Dedifferentiated amniotic fluid mesenchymal stem cell (primary cell): ENCODE measurements around the gene USP34.
"Not testable (repeated sequence)": the region's sequence is repeated elsewhere in the genome, so short reads cannot be mapped to it uniquely, and the experiment has no call there.

ENCODE experiments used
- DNase-seq: peaks from one replicate; pipeline ENCODE4 v3.0.0-alpha.2; 2016; ENCODE audit errors: extremely low spot score

The USP34 gene

DNA sequence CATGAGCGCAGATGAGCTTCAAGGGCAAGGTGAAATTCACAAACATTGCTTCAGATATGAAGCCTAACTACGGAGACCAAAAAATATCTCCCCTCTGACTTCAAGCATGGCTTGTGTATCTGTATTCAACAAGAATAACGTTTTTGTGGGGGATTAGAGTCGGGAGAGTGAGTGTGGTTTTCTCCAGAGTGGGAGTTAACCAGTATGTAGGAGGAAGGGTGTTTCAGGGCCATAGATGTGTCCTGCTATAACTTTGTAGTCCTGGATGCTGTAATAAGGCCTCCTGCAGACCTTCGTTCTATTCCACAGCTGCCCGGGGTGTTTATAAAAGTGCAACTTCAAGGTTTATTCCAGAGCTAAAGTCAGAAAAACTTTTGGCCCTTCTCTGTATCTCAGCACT, 321.8 kb downstream of the USP34 start:
- DNase-seq = no peak

DNA sequence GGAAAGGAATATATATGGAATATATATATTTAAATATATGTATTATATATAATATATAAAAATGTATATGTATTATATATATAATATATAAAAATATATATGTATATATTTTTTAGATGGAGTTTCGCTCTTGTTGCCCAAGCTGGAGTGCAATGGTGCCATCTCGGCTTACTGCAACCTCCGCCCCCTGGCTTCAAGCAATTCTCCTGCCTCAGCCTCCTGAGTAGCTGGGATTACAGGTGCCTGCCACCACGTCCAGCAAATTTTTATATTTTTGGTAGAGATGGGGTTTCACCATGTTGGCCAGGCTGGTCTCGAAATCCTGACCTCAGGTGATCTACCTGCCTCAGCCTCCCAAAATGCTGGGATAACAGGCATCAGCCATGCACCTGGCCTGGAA, 322.8 kb downstream of the USP34 start:
- DNase-seq = not testable (repeated sequence)

DNA sequence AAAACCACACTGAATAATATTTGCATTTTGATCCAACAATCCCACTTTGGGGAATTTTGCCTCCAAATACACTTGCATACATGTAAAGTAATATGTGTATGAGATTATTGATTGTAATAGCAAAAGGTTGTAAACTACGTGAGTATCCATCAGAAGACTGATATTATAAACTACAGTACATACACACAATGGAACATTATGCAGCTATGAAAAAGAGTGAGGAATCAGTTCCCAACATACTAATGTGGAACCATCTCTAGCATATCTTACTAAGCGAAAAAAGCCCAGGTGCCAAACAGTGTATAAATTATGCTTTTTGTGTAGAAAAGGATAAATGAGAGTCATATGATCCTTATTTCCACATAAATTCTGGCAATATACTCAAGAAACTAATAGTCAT, 324.9 kb downstream of the USP34 start:
- no peak for DNase-seq

DNA sequence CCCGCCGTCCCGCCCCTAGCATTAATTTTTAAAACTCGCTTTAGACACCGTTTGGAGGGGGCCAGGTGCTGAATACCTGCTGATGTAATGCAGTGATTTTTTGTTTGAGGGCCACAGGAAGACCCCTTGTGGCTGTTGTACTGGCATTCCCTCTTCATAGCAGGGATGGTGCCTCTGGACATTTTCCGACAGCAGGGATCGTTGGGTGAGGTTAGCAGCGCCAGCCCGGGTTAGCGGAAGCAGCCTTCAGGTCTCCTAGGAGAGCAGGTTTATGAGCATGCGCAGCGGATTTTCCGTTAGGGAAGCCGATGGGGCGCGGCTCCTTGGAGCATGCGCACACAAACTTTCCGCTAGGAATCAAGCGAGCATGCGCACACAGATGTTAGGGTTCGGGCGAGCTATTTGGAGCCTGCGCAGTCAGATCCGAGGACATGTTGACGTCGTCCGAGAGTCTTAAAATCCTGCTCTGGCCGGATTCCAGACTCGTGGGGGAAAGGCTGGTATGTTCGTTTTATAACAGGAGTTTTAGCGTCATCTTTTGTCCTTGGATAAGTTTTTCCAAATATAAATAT, 326.1 kb downstream of the USP34 start:
- peak; percentile 97 for DNase-seq

DNA sequence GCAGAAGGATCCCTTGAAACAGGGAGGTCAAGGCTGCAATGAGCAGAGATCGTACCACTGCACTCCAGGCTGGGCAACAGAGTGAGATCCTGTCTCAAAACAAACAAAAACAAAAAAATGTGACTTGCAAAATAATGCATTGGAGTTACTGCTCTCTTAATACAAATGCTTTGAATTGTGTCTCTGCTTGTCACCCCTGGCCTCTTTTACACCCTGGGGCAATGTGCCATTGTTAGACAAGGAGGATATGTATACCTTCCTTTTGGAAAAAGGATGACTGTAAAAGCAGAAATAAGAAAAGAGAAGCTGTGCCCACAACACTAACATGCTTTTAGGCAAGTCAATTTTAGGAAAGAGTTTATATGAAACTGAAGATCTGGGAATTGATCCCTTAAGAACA, 329.7 kb downstream of the USP34 start:
- no peak for DNase-seq

DNA sequence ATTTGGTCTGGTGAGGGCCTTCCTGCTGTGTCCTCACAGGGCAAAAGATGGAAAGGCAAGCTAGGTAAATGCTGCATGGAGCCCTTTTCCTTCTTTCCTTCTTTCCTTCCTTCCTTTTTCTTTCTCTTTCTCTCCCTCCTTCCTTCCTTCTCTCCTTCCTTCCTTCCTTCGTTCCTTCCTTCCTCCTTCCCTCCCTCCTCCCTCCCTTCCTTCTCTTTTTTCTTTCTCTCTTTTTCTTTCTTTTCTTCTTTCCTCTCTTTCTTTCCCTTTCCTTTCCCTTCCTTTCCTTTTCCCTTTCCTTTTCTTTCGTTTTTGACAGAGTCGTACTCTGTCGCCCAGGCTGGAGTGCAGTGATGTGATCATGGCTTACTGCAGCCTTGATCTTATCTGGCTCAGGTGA, 332.0 kb downstream of the USP34 start:
- DNase-seq = no peak
